ENCODE data around the gene HOXD10. TPM values are rescaled to one million over a fixed set of nuclear protein-coding genes. Genes with fewer than 3 reads are reported as not detected.

The HOXD10 gene
- total RNA-seq, 1 donor from 2014 or later, result not detected

GRCh38 chr2:176132205-176133171 lies 15.9 kb downstream of the HOXD10 start:
- H3K36me3 ChIP-seq, result no peaks in the 10 kb centered on the region
- H3K4me1 ChIP-seq, result peaks cover 0 to 16% of the 10 kb centered on the region in 2 donors
- no peak overlapping the region for H3K27ac ChIP-seq
- DNase-seq (ENCODE audit: low spot score in 2 of 2), result no peak
- no peaks in the 10 kb centered on the region for H3K27me3 ChIP-seq
- intact Hi-C loops (cut with DNase I), result no loop called here
- TF ChIP-seq, protein P1, sequence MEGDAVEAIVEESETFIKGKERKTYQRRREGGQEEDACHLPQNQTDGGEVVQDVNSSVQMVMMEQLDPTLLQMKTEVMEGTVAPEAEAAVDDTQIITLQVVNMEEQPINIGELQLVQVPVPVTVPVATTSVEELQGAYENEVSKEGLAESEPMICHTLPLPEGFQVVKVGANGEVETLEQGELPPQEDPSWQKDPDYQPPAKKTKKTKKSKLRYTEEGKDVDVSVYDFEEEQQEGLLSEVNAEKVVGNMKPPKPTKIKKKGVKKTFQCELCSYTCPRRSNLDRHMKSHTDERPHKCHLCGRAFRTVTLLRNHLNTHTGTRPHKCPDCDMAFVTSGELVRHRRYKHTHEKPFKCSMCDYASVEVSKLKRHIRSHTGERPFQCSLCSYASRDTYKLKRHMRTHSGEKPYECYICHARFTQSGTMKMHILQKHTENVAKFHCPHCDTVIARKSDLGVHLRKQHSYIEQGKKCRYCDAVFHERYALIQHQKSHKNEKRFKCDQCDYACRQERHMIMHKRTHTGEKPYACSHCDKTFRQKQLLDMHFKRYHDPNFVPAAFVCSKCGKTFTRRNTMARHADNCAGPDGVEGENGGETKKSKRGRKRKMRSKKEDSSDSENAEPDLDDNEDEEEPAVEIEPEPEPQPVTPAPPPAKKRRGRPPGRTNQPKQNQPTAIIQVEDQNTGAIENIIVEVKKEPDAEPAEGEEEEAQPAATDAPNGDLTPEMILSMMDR (IDR thresholded peaks at IDR 0.05), result no peak
- H3K9me3 ChIP-seq, result no peaks in the 10 kb centered on the region
- H3K4me3 ChIP-seq, result peak overlapping the region; percentile 22 to 26

DNA sequence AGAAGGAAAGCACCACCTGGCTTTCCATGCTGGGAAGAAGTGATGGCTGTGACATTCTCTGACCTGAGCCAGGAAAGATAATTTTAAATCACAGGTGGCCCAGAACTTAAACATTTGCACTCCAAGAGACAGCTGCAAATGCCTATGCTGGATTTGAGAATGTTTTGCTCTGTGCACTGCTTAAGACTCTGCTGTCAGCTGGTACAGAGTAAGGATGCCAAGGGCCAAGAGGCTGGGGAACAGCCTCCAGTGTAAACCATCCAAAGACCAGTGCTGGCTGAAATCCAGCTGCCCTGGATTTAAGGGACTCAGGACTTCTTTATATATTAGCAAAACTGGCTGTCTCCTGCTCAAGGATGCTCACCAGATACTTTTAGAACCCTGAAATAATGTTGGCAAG lies 16.8 kb downstream of the HOXD10 start:
- intact Hi-C loops (cut with DNase I), result no loop called here
- H3K27me3 ChIP-seq, result no peaks in the 10 kb centered on the region
- H3K27ac ChIP-seq, result peak overlapping the region in 1 of 2 donors; percentile 14
- H3K36me3 ChIP-seq, result no peaks in the 10 kb centered on the region
- TF ChIP-seq, protein P1 (IDR thresholded peaks at IDR 0.05), result no peak
- H3K4me3 ChIP-seq, result no peak overlapping the region
- DNase-seq (ENCODE audit: low spot score in 2 of 2), result no peak
- no peaks in the 10 kb centered on the region for H3K9me3 ChIP-seq
- H3K4me1 ChIP-seq, result peaks cover 0 to 16% of the 10 kb centered on the region in 2 donors

- peaks cover 0 to 16% of the 10 kb centered on the region in 2 donors for H3K4me1 ChIP-seq
- no peaks in the 10 kb centered on the region for H3K9me3 ChIP-seq
- intact Hi-C loops (cut with DNase I), result no loop called here
- H3K27ac ChIP-seq, result no peak overlapping the region
- TF ChIP-seq, protein P1 (IDR thresholded peaks at IDR 0.05), result no peak
- no peak overlapping the region for H3K4me3 ChIP-seq
- H3K27me3 ChIP-seq, result no peaks in the 10 kb centered on the region
- DNase-seq (ENCODE audit: low spot score in 2 of 2), result no peak
- H3K36me3 ChIP-seq, result no peaks in the 10 kb centered on the region
Observed at GRCh38 chr2:176134035-176134434, 17.5 kb downstream of the HOXD10 start.

- no peaks in the 10 kb centered on the region for H3K36me3 ChIP-seq
- DNase-seq (ENCODE audit: low spot score in 2 of 2), result no peak
- peaks cover 0 to 14% of the 10 kb centered on the region in 2 donors for H3K4me1 ChIP-seq
- no peaks in the 10 kb centered on the region for H3K27me3 ChIP-seq
- TF ChIP-seq, protein P1 (IDR thresholded peaks at IDR 0.05), result no peak
- H3K4me3 ChIP-seq, result peak overlapping the region in 1 of 2 donors; percentile 73
- intact Hi-C loops (cut with DNase I), result loop anchor here (5.0 kb wide), 2 partner anchors 132 to 257 kb away; partner anchors contain the start of gene MTX2
- peak overlapping the region; percentile 85 to 91 for H3K27ac ChIP-seq
- no peaks in the 10 kb centered on the region for H3K9me3 ChIP-seq
Observed at GRCh38 chr2:176135035-176135440, 18.5 kb downstream of the HOXD10 start.

- Histone ChIP-seq H3K27me3 (no peaks in the 10 kb centered on the region), H3K36me3 (no peaks in the 10 kb centered on the region), H3K4me1 (peaks cover 0 to 14% of the 10 kb centered on the region in 2 donors), H3K27ac (peak overlapping the region; percentile 85 to 91), H3K9me3 (no peaks in the 10 kb centered on the region), H3K4me3 (peak overlapping the region; percentile 73 to 82)
- peak in 1 of 2 donors; percentile 76 for DNase-seq (ENCODE audit: low spot score in 2 of 2)
- intact Hi-C loops (cut with DNase I), result loop anchor here (5.0 kb wide), 2 partner anchors 131 to 256 kb away; partner anchors contain the start of gene MTX2
- TF ChIP-seq, protein P1 (IDR thresholded peaks at IDR 0.05), result no peak
Observed at GRCh38 chr2:176136374-176137251, 20.0 kb downstream of the HOXD10 start.

Data from ascending aorta (tissue), 2 donors.